GM18519 (cell line): ENCODE measurements around the gene FAM120B.
"Not testable (repeated sequence)": the region's sequence is repeated elsewhere in the genome, so short reads cannot be mapped to it uniquely, and the experiment has no call there.

Source experiments
- ATAC-seq: cut with Tn5 transposase; IDR thresholded peaks from one replicate; pipeline ENCODE4 v1.9.1; 2021; ENCODE audit warnings: mild to moderate bottlenecking, moderate library complexity; ENCODE audit not compliant: unreplicated experiment, low FRiP score

Gene FAM120B

GRCh38 chr6:170374571-170375444, 68.2 kb downstream of the FAM120B start:
- no peak for ATAC-seq

GRCh38 chr6:170375661-170376060, 69.1 kb downstream of the FAM120B start:
- no peak for ATAC-seq

DNA sequence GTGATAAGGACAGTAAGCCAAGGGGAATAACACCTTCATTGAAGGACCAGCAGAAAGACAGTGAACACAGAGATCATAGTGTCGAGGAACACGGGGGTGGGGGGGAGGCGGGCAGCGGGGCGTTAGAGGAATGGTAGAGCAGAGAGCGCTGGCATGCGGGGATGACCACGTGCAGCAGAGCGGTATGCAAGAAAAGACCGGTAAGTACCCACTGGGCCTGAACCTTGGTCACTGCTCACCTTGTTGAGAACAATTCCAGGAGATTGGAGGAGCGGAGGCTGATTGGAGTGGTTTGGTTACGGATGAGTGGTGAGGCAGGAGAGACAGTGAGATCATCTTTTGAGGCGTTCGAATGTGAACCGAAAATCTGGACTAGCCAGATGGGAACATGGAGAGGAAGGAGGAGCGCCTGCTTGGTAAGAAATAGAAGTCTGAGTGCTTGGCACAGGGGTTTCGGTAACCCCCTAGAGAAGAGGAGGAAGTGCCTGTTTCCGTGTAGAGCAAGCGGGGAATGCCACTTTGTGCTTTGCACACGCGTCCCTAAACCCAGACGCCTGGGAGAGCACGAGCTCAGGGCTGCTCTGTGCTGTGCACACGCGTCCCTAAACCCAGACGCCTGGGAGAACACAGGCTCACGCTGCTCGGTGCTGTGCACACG, 70.0 kb downstream of the FAM120B start:
- ATAC-seq = no peak

GRCh38 chr6:170378502-170378901, 71.9 kb downstream of the FAM120B start:
- ATAC-seq = no peak

- no peak for ATAC-seq
These were observed 75.0 kb downstream of the FAM120B start for GRCh38 chr6:170381562-170381961.

DNA sequence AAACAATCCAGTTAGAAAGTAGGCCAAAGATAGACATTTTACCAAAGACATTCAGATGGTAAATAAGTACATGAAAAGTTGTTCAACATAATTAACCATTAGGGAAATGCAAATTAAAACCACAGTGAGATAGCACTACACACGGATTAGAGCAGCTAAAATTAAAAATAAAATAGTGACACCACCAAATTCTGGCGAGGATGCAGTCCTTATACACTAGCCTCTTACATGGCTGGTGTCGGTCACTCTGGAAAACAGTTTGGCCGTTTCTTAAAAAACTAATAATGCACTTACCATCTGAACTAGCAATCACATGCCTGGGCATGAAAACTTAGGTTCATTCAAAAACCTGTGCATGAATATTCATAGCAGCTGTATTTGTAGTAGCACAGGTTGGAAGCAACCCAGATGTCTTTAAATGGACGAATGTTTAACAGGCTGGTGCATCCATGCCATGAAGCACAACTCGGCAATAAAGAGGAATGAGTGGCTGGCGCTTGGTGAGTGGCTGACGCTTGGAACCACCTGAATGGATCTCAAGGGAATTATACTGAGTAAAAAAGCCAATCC, 77.0 kb downstream of the FAM120B start:
- no peak for ATAC-seq

GRCh38 chr6:170385506-170385905, 78.9 kb downstream of the FAM120B start:
- no peak for ATAC-seq

DNA sequence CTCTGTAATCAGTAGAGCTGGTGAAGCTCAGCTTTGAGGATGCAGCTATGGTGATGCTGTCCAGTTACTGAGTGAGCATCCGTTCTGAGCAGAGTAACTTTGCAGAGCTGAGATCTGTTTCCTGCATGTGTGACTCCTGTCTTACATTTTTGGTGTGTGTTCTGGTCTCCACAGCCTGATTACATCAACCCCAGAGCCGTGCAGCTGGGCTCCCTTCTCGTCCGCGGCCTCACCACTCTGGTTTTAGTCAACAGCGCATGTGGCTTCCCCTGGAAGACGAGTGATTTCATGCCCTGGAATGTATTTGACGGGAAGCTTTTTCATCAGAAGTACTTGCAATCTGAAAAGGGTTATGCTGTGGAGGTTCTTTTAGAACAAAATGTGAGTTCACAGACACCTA, 81.6 kb downstream of the FAM120B start:
- no peak for ATAC-seq

GRCh38 chr6:170393033-170393432, 86.5 kb downstream of the FAM120B start:
- ATAC-seq = no peak

GRCh38 chr6:170393807-170394399, 87.3 kb downstream of the FAM120B start:
- ATAC-seq = no peak

GRCh38 chr6:170394980-170395379, 88.4 kb downstream of the FAM120B start:
- ATAC-seq = no peak

DNA sequence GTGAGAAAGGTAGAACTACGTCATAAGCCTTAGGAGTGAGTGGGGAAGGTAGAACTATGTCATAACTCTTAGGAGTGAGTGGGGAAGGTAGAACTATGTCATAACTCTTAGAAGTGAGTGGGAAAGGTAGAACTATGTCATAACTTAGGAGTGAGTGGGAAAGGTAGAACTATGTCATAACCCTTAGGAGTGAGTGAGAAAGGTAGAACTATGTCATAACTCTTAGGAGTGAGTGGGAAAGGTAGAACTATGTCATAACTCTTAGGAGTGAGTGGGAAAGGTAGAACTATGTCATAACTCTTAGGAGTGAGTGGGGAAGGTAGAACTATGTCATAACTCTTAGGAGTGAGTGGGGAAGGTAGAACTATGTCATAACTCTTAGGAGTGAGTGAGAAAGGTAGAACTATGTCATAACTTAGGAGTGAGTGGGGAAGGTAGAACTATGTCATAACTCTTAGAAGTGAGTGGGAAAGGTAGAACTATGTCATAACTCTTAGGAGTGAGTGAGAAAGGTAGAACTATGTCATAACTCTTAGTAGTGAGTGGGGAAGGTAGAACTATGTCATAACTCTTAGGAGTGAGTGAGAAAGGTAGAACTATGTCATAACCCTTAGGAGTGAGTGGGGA, 92.3 kb downstream of the FAM120B start:
- not testable (repeated sequence) for ATAC-seq

DNA sequence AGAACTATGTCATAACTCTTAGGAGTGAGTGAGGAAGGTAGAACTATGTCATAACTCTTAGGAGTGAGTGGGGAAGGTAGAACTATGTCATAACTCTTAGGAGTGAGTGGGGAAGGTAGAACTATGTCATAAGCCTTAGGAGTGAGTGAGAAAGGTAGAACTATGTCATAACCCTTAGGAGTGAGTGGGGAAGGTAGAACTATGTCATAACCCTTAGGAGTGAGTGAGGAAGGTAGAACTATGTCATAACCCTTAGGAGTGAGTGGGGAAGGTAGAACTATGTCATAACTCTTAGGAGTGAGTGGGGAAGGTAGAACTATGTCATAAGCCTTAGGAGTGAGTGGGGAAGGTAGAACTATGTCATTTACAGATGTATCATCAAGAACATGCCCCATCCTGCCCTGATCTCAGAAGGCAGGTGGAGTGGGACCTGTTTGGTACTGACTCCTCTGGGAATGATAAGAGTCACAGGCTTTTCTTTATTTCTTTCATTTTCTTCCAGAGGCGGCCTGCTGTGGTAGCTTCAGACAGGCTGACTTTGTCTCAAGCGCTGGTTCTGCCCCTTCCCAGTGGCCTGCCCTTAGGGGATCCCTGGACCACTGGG, 93.5 kb downstream of the FAM120B start:
- ATAC-seq = not testable (repeated sequence)

DNA sequence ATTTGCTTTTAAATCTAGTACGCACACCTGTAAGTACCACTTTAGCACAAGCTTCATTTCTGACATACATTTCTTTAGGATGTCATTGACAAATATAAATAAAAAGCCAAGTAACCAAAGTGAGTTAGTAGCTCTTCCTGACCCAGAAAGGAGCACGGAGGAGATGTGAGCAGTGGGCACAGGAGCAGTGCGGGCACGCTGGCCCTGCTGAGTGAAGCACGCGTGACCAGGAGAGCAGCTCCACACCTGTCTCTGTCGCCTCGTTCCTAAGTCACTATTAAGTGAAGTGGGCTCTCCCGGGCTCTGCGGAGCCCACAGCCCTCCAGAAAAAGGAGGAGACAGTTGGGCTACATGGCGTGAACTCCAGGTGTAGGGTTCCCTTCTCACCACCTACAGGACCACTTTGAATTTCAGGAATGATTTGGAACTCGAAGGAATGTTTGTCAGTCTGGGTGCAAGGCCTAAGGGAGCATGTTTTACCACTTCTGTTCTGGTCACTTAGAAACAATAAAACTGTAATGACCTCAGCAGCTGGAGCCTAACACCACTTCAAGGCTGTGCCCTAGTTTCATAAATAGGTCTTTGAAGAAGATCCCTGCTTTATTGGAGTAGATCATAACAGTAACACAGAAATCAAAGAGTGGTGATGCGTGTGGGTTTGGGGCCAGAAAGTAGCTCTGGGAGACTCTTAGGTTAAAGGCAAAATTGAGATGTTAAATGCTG, 95.9 kb downstream of the FAM120B start:
- ATAC-seq = no peak

- no peak for ATAC-seq
These were observed 96.9 kb downstream of the FAM120B start for GRCh38 chr6:170403451-170403850.

DNA sequence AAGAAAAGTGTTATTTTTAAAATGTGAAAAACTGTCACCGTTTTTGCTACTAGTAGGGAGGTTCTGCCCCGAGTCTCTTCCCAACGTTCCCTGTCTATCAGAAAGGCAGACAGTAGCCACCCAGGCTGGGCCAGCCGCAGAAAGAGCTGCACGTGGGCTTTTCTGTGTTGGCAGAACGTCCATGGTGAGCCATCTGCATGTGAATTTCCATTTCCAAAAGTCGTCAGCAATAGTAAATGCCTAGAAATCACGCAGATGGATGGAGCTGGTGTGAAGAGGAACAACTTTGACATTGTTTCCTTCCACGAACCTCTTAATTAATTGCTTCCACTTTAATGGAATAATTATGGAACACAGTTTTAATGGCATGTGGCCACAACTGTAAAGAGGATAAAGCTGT, 97.5 kb downstream of the FAM120B start:
- ATAC-seq = no peak

DNA sequence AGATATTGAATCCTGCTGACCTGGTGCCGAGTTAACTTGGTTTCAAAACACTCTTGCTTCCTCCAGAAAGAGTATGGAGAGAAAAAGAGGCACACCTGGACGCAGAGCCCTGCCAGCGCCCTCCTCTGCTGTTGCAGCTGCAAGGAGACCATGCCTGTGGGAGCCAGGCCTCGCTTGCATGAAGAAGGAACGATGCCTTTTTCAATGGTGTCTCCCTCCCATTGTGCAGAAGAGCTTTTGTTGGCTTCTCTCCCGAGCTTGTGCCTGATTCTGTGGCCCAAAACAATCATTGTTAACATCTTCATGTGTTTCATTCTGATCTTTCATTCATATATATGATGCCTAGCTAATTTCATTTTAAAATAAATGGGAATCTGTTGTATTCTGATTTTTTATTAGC, 98.1 kb downstream of the FAM120B start:
- ATAC-seq = no peak

DNA sequence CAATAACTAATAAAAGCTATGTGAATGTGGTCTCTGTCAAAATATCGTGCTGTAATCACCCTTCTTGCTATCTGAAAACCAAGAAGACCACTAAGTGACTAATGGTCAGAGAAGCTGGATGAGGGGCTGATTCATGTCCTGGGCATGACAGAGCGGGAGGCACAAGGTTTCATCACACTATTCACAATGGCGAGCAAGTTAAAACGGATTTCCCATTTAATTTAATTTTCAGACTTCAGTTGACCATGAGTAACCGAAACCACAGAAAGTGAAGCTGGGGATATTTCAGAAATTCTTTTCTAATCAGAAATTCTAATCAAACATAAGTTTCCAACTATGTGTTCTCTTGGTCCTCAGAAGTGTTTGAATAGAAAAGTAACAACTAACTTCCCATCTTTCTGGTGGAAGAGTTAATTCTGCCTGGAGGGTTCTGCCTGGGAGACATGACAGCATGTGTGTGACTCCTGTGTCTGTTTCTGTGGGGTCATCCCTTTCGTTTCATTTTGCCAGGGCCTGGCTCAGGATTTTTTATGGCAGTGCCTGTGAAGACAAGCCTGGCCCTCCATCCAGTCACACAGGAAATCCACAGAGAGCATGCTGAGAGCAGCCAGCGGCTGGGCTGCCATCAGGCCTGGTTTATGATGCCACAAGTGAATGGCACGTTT, 98.9 kb downstream of the FAM120B start:
- no peak for ATAC-seq

- ATAC-seq = no peak
These were observed 100.6 kb downstream of the FAM120B start for GRCh38 chr6:170407200-170407599.
